A549 (cell line): Measurements from ENCODE around the gene MEI1. TPM values are rescaled to one million over a fixed set of nuclear protein-coding genes. Genes with fewer than 3 reads are reported as not detected.

Experiments used
- ATAC-seq, 2 experiments: fragments of 200-7000 bp in 1 of 2; fragments of >200 bp in 1 of 2; cut with Nextera tagmentation in 1 of 2; cut with Tn5 transposase in 1 of 2; 3 replicates each; pipeline versions ENCODE4 v1.8.0 to v1.9.1; 2018 to 2020; ENCODE audit warnings: mild to moderate bottlenecking in 1 of 2, moderate library complexity in 1 of 2
- CTCF ChIA-PET: fragments of 300-600 bp; sonication (Branson Sonifier 250); formaldehyde crosslinking; extraction: SDS; loops from one replicate; lab custom pipeline; 2021; ENCODE audit warnings: antibody characterized with exemption, inconsistent platforms; lab: Yijun Ruan, JAX
- POLR2A ChIA-PET: fragments of 350-600 bp; formaldehyde crosslinking; extraction: SDS; loops from one replicate; lab custom pipeline; 2021; ENCODE audit warnings: antibody characterized with exemption, inconsistent platforms; lab: Yijun Ruan, JAX
- DNase-seq, 2 experiments: peaks; one replicate each; pipeline versions ENCODE4 v3.0.0 to v3.0.0-alpha.2; 2011 to 2016; ENCODE audit warnings: low read depth in 1 of 2, low spot score in 1 of 2
- FAIRE-seq: peaks from 2 replicates; lab custom pipeline; 2011; peaks lifted over from hg19 to GRCh38; lab: Jason Lieb, UNC
- H3K27ac ChIP-seq, 2 experiments: fragments of >200 bp; sonication (Bioruptor Twin); formaldehyde crosslinking; 3 replicates each; pipeline ENCODE4 v1.5.1; 2016 to 2017
- H3K4me1 ChIP-seq: fragments of >200 bp; sonication (Bioruptor Twin); formaldehyde crosslinking; 3 replicates; pipeline ENCODE4 v1.6.1; 2016
- H3K4me2 ChIP-seq: fragments of >200 bp; sonication (Bioruptor Twin); formaldehyde crosslinking; 3 replicates; pipeline ENCODE4 v1.6.1; 2016
- H3K4me3 ChIP-seq: fragments of >200 bp; sonication (Bioruptor Twin); formaldehyde crosslinking; 3 replicates; pipeline ENCODE4 v1.5.1; 2016
- H3K9me3 ChIP-seq: fragments of >200 bp; sonication (Bioruptor Twin); formaldehyde crosslinking; 3 replicates; pipeline ENCODE4 v1.6.1; 2016
- CBX2 ChIP-seq: fragments of 200-600 bp; sonication (generic); IDR thresholded peaks from 2 replicates; pipeline ENCODE4 v1.6.1; 2016; ENCODE audit warnings: low read depth, mild to moderate bottlenecking, borderline replicate concordance
- CHD4 ChIP-seq: fragments of 200-600 bp; sonication (generic); IDR thresholded peaks from 2 replicates; pipeline ENCODE4 v1.6.1; 2016; ENCODE audit warnings: antibody characterized with exemption, mild to moderate bottlenecking, borderline replicate concordance
- EHMT2 ChIP-seq: fragments of 200-600 bp; sonication (generic); IDR thresholded peaks from 2 replicates; pipeline ENCODE4 v1.6.1; 2016; ENCODE audit warnings: antibody characterized with exemption, low read depth, mild to moderate bottlenecking, moderate library complexity
- EP300 ChIP-seq, 2 experiments: fragments of >200 bp; sonication (Bioruptor Twin); formaldehyde crosslinking; IDR thresholded peaks; 2 replicates in 1 of 2; 3 replicates in 1 of 2; pipeline ENCODE4 v1.6.1; 2016 to 2017
- ESRRA ChIP-seq: fragments of 150-350 bp; IDR thresholded peaks from 2 replicates; pipeline ENCODE4 v1.6.1; 2014; ENCODE audit warnings: mild to moderate bottlenecking, low read length, borderline replicate concordance
- FOXS1 ChIP-seq: fragments of 250-450 bp; sonication (Bioruptor Pico); IDR thresholded peaks from 2 replicates; pipeline ENCODE4 v1.5.0; 2020; ENCODE audit warnings: mild to moderate bottlenecking, moderate library complexity
- HDAC2 ChIP-seq: fragments of 200-600 bp; sonication (generic); IDR thresholded peaks from 2 replicates; pipeline ENCODE4 v1.6.1; 2016
- HOXA7 ChIP-seq: fragments of 250-450 bp; sonication (Bioruptor Pico); IDR thresholded peaks from 2 replicates; pipeline ENCODE4 v1.5.0; 2020; ENCODE audit warnings: mild to moderate bottlenecking, moderate library complexity
- MAZ ChIP-seq: fragments of 150-350 bp; IDR thresholded peaks from 2 replicates; pipeline ENCODE4 v1.6.1; 2014; ENCODE audit warnings: antibody characterized with exemption, low read depth, low read length, borderline replicate concordance
- PHF8 ChIP-seq: fragments of 200-600 bp; sonication (generic); IDR thresholded peaks from 2 replicates; pipeline ENCODE4 v1.6.1; 2016; ENCODE audit warnings: low read depth, mild to moderate bottlenecking, antibody characterized with exemption, moderate library complexity, borderline replicate concordance
- RARB ChIP-seq: fragments of 250-450 bp; sonication (Bioruptor Pico); IDR thresholded peaks from 2 replicates; pipeline ENCODE4 v1.8.0; 2021; ENCODE audit warnings: mild to moderate bottlenecking, moderate library complexity
- RCOR1 ChIP-seq: fragments of 150-350 bp; IDR thresholded peaks from 2 replicates; pipeline ENCODE4 v1.6.1; 2014; ENCODE audit warnings: antibody characterized with exemption, low read length, low read depth
- TFCP2L1 ChIP-seq: fragments of 250-450 bp; sonication (Bioruptor Pico); IDR thresholded peaks from 2 replicates; pipeline ENCODE4 v1.5.0; 2021; ENCODE audit warnings: mild to moderate bottlenecking
- ZC3H11A ChIP-seq: fragments of 450-650 bp; IDR thresholded peaks from 2 replicates; pipeline ENCODE4 v1.6.1; 2014; ENCODE audit warnings: antibody characterized with exemption, mild to moderate bottlenecking
- ZFP36 ChIP-seq: fragments of 450-650 bp; IDR thresholded peaks from 2 replicates; pipeline ENCODE4 v1.6.1; 2014; ENCODE audit warnings: borderline replicate concordance; ENCODE audit not compliant: partially characterized antibody
- ZSCAN20 ChIP-seq: fragments of 250-450 bp; sonication (Bioruptor Pico); IDR thresholded peaks from 2 replicates; pipeline ENCODE4 v1.8.0; 2022; ENCODE audit warnings: mild to moderate bottlenecking, moderate library complexity
- WGBS: methylation state at CpG from one replicate; pipeline ENCODE4 v1.1.6; 2017; ENCODE audit errors: missing lambda C conversion rate; 5-methylcytosine and 5-hydroxymethylcytosine counted together
- polyA plus RNA-seq, 4 experiments: library from polyadenylated mRNA; depleted of rRNA in 3 of 4; stranded (reverse); fragments of >200 nt; fragmentation: RNase III in 1 of 4; extraction: RNeasy Plus Mini Kit Qiagen cat#74134 plus additional on column Dnase treatment in 1 of 4; gene quantifications; 2 replicates in 3 of 4; 3 replicates in 1 of 4; pipeline ENCODE4 v1.2.3, GENCODE V29; 2011 to 2017
- TF ChIP-seq, protein P1 (sequence below): fragments of >200 bp; sonication (Bioruptor Twin); formaldehyde crosslinking; IDR thresholded peaks from 3 replicates; pipeline ENCODE4 v1.5.1; 2016
- TF ChIP-seq, protein P2 (sequence below): IDR thresholded peaks from 2 replicates; pipeline ENCODE4 v1.6.1; 2012; ENCODE audit warnings: low read depth, borderline replicate concordance
- TF ChIP-seq, protein P3 (sequence below): fragments of 250-450 bp; sonication (Bioruptor Pico); IDR thresholded peaks from 2 replicates; pipeline ENCODE4 v1.5.0; 2021; ENCODE audit warnings: mild to moderate bottlenecking, moderate library complexity, borderline replicate concordance
- TF ChIP-seq, protein P4 (sequence below): fragments of >200 bp; sonication (Bioruptor Twin); formaldehyde crosslinking; IDR thresholded peaks from 3 replicates; pipeline ENCODE4 v1.6.1; 2016
- TF ChIP-seq, protein P5 (sequence below): fragments of 200-600 bp; sonication (generic); IDR thresholded peaks from 2 replicates; pipeline ENCODE4 v1.6.1; 2016; ENCODE audit warnings: antibody characterized with exemption, mild to moderate bottlenecking, moderate library complexity
- TF ChIP-seq, protein P6 (sequence below): IDR thresholded peaks from 2 replicates; pipeline ENCODE4 v1.6.1; 2012

The MEI1 gene
- polyA plus RNA-seq, 2 of the 4 experiments (the other 2 are of a cell fraction): 0.12 TPM; not detected in 1

DNA sequence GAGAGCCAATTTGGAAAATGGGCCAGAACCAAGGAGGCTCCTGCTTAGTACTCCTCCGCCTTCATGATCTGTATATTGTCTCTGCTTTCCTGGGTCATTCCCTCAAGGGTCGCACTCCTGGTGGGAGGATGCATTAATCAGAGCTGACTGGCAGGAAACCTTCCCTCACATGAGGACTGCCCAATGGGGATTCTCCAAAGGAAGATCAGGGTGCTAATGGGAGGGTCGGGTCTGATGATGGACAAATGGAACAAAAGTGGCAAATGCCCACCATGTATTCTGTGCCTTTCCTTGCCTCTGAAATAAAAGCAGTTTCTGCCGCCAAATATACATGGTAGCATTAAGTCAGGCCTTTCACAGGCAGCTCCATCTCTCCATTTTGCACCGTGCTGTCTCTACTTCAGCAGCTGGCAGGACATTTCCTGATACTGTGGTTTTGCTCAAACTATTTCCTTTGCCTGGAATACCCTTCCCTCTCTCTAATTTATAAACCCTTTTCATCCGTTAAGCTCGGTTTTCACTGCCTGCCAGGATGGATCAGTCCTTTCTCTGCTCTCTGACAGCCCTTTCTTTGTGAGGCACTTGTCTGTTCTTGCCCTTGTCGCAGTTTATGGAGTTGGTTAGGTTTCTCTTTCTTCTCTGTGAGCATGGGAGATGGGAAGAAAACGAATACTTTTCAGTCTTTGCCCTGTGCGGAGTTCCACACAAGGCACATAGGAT is 147.1 kb downstream of the MEI1 start:
- no peak for FAIRE-seq
- Histone ChIP-seq H3K4me3 (no peak overlapping the region), H3K27ac (no peak overlapping the region)

DNA sequence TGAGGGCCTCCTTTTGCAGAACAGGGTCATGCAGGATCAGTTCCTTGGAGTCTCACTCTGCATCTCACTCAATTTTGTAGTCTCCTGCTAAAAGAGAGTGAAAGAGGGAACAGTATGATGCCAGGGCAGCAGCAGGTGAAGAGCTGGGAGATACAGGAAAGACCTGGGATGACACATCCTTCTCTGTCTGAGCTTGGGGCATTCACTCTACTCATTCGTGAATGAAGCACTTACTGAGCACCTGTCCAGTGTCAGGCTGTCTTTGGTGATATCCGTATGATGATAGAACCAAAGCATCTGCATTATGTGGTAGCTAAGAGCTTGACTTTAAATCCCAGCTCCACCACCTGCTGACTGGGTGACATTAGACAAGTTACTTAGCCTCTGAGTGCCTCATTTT is 148.0 kb downstream of the MEI1 start:
- ChIA-PET POLR2A (interaction anchor here (1.5 kb wide), 1 partner anchor 14 kb away, joined by 5 read pairs; the partner anchor contains the start of gene SREBF2), CTCF (interaction anchor here (0.7 to 2.3 kb wide), 5 partner anchors 10 to 231 kb away, joined by 3 to 13 read pairs (median 4); no protein-coding TSS in a partner anchor)
- H3K4me1 ChIP-seq: peaks cover 33% of the 10 kb centered on the region
- no peaks in the 10 kb centered on the region for H3K9me3 ChIP-seq
- no peak for FAIRE-seq
- 59% methylated on average over 2 of the region's 2 CpGs for WGBS
- DNase-seq: no peak
- no peak overlapping the region for H3K4me2 ChIP-seq
- TF ChIP-seq HDAC2 (no peak), PHF8 (no peak), MAZ (no peak), ZC3H11A (no peak), CHD4 (no peak), RCOR1 (no peak), ESRRA (no peak), RARB (CRISPR knock-in tag) (no peak)
- TF ChIP-seq, protein P1, sequence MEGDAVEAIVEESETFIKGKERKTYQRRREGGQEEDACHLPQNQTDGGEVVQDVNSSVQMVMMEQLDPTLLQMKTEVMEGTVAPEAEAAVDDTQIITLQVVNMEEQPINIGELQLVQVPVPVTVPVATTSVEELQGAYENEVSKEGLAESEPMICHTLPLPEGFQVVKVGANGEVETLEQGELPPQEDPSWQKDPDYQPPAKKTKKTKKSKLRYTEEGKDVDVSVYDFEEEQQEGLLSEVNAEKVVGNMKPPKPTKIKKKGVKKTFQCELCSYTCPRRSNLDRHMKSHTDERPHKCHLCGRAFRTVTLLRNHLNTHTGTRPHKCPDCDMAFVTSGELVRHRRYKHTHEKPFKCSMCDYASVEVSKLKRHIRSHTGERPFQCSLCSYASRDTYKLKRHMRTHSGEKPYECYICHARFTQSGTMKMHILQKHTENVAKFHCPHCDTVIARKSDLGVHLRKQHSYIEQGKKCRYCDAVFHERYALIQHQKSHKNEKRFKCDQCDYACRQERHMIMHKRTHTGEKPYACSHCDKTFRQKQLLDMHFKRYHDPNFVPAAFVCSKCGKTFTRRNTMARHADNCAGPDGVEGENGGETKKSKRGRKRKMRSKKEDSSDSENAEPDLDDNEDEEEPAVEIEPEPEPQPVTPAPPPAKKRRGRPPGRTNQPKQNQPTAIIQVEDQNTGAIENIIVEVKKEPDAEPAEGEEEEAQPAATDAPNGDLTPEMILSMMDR: no peak
- TF ChIP-seq, protein P2, sequence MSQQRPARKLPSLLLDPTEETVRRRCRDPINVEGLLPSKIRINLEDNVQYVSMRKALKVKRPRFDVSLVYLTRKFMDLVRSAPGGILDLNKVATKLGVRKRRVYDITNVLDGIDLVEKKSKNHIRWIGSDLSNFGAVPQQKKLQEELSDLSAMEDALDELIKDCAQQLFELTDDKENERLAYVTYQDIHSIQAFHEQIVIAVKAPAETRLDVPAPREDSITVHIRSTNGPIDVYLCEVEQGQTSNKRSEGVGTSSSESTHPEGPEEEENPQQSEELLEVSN: no peak
- no peak overlapping the region for H3K4me3 ChIP-seq
- no peak overlapping the region for H3K27ac ChIP-seq
- ATAC-seq: no peak

More for the DNA sequence above, 147.1 kb downstream of the MEI1 start:
- Histone ChIP-seq H3K9me3 (no peaks in the 10 kb centered on the region), H3K4me1 (peaks cover 42% of the 10 kb centered on the region)
- DNase-seq: no peak
- CTCF ChIA-PET: interaction anchor here (1.0 to 2.3 kb wide), 2 partner anchors 11 to 13 kb away, joined by 3 to 13 read pairs; no protein-coding TSS in a partner anchor
- ATAC-seq: peak in 1 of 2 experiments; percentile 25; a peak in 2 of 6 replicates
- TF ChIP-seq RCOR1 (no peak), PHF8 (no peak), EP300 (IDR thresholded peaks at IDR 0.05) (no peak), RARB (CRISPR knock-in tag) (no peak), EHMT2 (no peak), ZFP36 (no peak), MAZ (no peak), CBX2 (no peak), ZC3H11A (no peak), HOXA7 (no peak), FOXS1 (no peak), TFCP2L1 (CRISPR knock-in tag) (no peak), ZSCAN20 (CRISPR knock-in tag) (no peak)
- TF ChIP-seq, protein P3, sequence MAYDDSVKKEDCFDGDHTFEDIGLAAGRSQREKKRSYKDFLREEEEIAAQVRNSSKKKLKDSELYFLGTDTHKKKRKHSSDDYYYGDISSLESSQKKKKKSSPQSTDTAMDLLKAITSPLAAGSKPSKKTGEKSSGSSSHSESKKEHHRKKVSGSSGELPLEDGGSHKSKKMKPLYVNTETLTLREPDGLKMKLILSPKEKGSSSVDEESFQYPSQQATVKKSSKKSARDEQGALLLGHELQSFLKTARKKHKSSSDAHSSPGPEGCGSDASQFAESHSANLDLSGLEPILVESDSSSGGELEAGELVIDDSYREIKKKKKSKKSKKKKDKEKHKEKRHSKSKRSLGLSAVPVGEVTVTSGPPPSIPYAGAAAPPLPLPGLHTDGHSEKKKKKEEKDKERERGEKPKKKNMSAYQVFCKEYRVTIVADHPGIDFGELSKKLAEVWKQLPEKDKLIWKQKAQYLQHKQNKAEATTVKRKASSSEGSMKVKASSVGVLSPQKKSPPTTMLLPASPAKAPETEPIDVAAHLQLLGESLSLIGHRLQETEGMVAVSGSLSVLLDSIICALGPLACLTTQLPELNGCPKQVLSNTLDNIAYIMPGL (CRISPR knock-in tag): no peak
- TF ChIP-seq, protein P4, sequence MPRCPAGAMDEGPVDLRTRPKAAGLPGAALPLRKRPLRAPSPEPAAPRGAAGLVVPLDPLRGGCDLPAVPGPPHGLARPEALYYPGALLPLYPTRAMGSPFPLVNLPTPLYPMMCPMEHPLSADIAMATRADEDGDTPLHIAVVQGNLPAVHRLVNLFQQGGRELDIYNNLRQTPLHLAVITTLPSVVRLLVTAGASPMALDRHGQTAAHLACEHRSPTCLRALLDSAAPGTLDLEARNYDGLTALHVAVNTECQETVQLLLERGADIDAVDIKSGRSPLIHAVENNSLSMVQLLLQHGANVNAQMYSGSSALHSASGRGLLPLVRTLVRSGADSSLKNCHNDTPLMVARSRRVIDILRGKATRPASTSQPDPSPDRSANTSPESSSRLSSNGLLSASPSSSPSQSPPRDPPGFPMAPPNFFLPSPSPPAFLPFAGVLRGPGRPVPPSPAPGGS: no peak
- TF ChIP-seq, protein P5, sequence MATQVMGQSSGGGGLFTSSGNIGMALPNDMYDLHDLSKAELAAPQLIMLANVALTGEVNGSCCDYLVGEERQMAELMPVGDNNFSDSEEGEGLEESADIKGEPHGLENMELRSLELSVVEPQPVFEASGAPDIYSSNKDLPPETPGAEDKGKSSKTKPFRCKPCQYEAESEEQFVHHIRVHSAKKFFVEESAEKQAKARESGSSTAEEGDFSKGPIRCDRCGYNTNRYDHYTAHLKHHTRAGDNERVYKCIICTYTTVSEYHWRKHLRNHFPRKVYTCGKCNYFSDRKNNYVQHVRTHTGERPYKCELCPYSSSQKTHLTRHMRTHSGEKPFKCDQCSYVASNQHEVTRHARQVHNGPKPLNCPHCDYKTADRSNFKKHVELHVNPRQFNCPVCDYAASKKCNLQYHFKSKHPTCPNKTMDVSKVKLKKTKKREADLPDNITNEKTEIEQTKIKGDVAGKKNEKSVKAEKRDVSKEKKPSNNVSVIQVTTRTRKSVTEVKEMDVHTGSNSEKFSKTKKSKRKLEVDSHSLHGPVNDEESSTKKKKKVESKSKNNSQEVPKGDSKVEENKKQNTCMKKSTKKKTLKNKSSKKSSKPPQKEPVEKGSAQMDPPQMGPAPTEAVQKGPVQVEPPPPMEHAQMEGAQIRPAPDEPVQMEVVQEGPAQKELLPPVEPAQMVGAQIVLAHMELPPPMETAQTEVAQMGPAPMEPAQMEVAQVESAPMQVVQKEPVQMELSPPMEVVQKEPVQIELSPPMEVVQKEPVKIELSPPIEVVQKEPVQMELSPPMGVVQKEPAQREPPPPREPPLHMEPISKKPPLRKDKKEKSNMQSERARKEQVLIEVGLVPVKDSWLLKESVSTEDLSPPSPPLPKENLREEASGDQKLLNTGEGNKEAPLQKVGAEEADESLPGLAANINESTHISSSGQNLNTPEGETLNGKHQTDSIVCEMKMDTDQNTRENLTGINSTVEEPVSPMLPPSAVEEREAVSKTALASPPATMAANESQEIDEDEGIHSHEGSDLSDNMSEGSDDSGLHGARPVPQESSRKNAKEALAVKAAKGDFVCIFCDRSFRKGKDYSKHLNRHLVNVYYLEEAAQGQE: no peak
- TF ChIP-seq, protein P6, sequence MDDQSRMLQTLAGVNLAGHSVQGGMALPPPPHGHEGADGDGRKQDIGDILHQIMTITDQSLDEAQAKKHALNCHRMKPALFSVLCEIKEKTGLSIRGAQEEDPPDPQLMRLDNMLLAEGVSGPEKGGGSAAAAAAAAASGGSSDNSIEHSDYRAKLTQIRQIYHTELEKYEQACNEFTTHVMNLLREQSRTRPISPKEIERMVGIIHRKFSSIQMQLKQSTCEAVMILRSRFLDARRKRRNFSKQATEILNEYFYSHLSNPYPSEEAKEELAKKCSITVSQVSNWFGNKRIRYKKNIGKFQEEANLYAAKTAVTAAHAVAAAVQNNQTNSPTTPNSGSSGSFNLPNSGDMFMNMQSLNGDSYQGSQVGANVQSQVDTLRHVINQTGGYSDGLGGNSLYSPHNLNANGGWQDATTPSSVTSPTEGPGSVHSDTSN: no peak
- TF ChIP-seq, all 56 proteins: peak for 0
- H3K4me2 ChIP-seq: no peak overlapping the region
- WGBS: 88% methylated on average over 10 of the region's 10 CpGs
- POLR2A ChIA-PET: interaction anchor here (1.5 kb wide), 1 partner anchor 13 kb away, joined by 5 read pairs; the partner anchor contains the start of gene SREBF2
